DND-41 (cell line): ENCODE results near the gene TNFAIP2.

ENCODE experiments used
- ATAC-seq: fragments of 200-7000 bp; cut with Tn5 transposase; 3 replicates; pipeline ENCODE4 v1.9.1; 2021; ENCODE audit warnings: low read depth; ENCODE audit not compliant: insufficient read depth
- DNase-seq: peaks from one replicate; pipeline ENCODE4 v3.0.0-alpha.2; 2020
- H2AFZ ChIP-seq: 2 replicates; pipeline ENCODE4 v1.6.0; 2012; ENCODE audit warnings: low read depth, low read length
- H3K27ac ChIP-seq: 2 replicates; pipeline ENCODE4 v1.5.1; 2012; ENCODE audit warnings: low read length, inconsistent platforms
- H3K27me3 ChIP-seq: fragments of 200-600 bp; sonication (generic); 2 replicates; pipeline ENCODE4 v1.6.0; 2012; ENCODE audit warnings: low read length, mild to moderate bottlenecking, inconsistent platforms; ENCODE audit not compliant: insufficient read depth, poor library complexity
- H3K36me3 ChIP-seq: 2 replicates; pipeline ENCODE4 v1.5.1; 2012; ENCODE audit warnings: low read length, inconsistent platforms; ENCODE audit not compliant: insufficient read depth
- H3K4me1 ChIP-seq: 2 replicates; pipeline ENCODE4 v1.5.1; 2012; ENCODE audit warnings: mild to moderate bottlenecking, low read length; ENCODE audit not compliant: insufficient read depth
- H3K4me2 ChIP-seq: 2 replicates; pipeline ENCODE4 v1.6.0; 2012; ENCODE audit warnings: mild to moderate bottlenecking, moderate library complexity, low read length, inconsistent platforms; ENCODE audit not compliant: insufficient read depth
- H3K4me3 ChIP-seq, 2 experiments: fragments of 200-600 bp in 1 of 2; shearing (Covaris generic) in 1 of 2; 2 replicates each; pipeline ENCODE4 v1.5.1; 2012 to 2016; ENCODE audit warnings: inconsistent platforms in 2 of 2, low read length in 2 of 2, mild to moderate bottlenecking in 2 of 2, low read depth in 1 of 2, moderate library complexity in 1 of 2
- H3K79me2 ChIP-seq: 2 replicates; pipeline ENCODE4 v1.6.0; 2012; ENCODE audit warnings: low read length, inconsistent platforms; ENCODE audit not compliant: insufficient read depth
- H3K9ac ChIP-seq: 2 replicates; pipeline ENCODE4 v1.6.0; 2012; ENCODE audit warnings: low read depth, mild to moderate bottlenecking, inconsistent platforms, low read length, moderate library complexity
- H3K9me3 ChIP-seq: 2 replicates; pipeline ENCODE4 v1.5.1; 2012; ENCODE audit warnings: low read length, moderate library complexity, mild to moderate bottlenecking, inconsistent platforms; ENCODE audit not compliant: insufficient read depth, severe bottlenecking
- H4K20me1 ChIP-seq: 2 replicates; pipeline ENCODE4 v1.6.0; 2012; ENCODE audit warnings: low read length; ENCODE audit not compliant: insufficient read depth
- CTCF ChIP-seq: IDR thresholded peaks from 2 replicates; pipeline ENCODE4 v1.5.1; 2012; ENCODE audit warnings: borderline replicate concordance, low read length, moderate library complexity, mild to moderate bottlenecking; ENCODE audit not compliant: poor library complexity, severe bottlenecking; ENCODE audit errors: extremely low read depth
- EZH2 ChIP-seq: IDR thresholded peaks from 3 replicates; pipeline ENCODE4 v1.6.1; 2012; ENCODE audit warnings: borderline replicate concordance, low read depth, mild to moderate bottlenecking, moderate library complexity, low read length, inconsistent platforms; ENCODE audit not compliant: severe bottlenecking

Gene TNFAIP2

GRCh38 chr14:103105580-103106150 is 17.6 kb upstream of the TNFAIP2 start:
- Histone ChIP-seq H3K9ac (no peak overlapping the region), H3K4me3 (no peak overlapping the region)
- peak; percentile 25; the same call in 1 of the 3 replicates for ATAC-seq

GRCh38 chr14:103107455-103107854 is 15.8 kb upstream of the TNFAIP2 start:
- H3K4me1 ChIP-seq: peaks cover 5% of the 10 kb centered on the region
- H3K4me3 ChIP-seq: no peak overlapping the region
- no peaks in the 10 kb centered on the region for H3K9me3 ChIP-seq
- no peaks in the 10 kb centered on the region for H3K27me3 ChIP-seq
- DNase-seq: no peak
- no peak overlapping the region for H3K9ac ChIP-seq
- TF ChIP-seq EZH2 (no peak), CTCF (no peak)
- 0 out of 2 replicates have a peak, but pooled peaks cover 3% of the 10 kb centered on the region for H4K20me1 ChIP-seq
- H3K4me2 ChIP-seq: no peak overlapping the region
- no peaks in the 10 kb centered on the region for H3K36me3 ChIP-seq
- no peak for ATAC-seq
- no peak overlapping the region for H2AFZ ChIP-seq
- no peaks in the 10 kb centered on the region for H3K79me2 ChIP-seq
- no peak overlapping the region for H3K27ac ChIP-seq

More at GRCh38 chr14:103105580-103106150, 17.6 kb upstream of the TNFAIP2 start:
- Histone ChIP-seq H3K36me3 (no peaks in the 10 kb centered on the region), H4K20me1 (0 out of 2 replicates have a peak, but pooled peaks cover 3% of the 10 kb centered on the region), H3K79me2 (no peaks in the 10 kb centered on the region), H2AFZ (no peak overlapping the region), H3K27me3 (no peaks in the 10 kb centered on the region), H3K27ac (no peak overlapping the region), H3K4me2 (no peak overlapping the region), H3K4me1 (peaks cover 5% of the 10 kb centered on the region), H3K9me3 (no peaks in the 10 kb centered on the region)
- peak; percentile 33 for DNase-seq
- TF ChIP-seq EZH2 (no peak), CTCF (peak; percentile 42)

GRCh38 chr14:103107941-103108748 is 15.1 kb upstream of the TNFAIP2 start:
- no peak overlapping the region for H2AFZ ChIP-seq
- H3K4me3 ChIP-seq: no peak overlapping the region
- no peaks in the 10 kb centered on the region for H3K9me3 ChIP-seq
- no peaks in the 10 kb centered on the region for H3K27me3 ChIP-seq
- H3K9ac ChIP-seq: no peak overlapping the region
- TF ChIP-seq EZH2 (no peak), CTCF (no peak)
- H4K20me1 ChIP-seq: 0 out of 2 replicates have a peak, but pooled peaks cover 3% of the 10 kb centered on the region
- no peaks in the 10 kb centered on the region for H3K79me2 ChIP-seq
- ATAC-seq: no peak
- no peaks in the 10 kb centered on the region for H3K36me3 ChIP-seq
- no peak overlapping the region for H3K4me2 ChIP-seq
- H3K4me1 ChIP-seq: peaks cover 5% of the 10 kb centered on the region
- DNase-seq: no peak
- H3K27ac ChIP-seq: no peak overlapping the region
